ENCODE measurements around the gene MESP2.

GRCh38 chr15:89743594-89743993 is 32.5 kb upstream of the MESP2 start:
- no peak for TF ChIP-seq POLR2A (IDR thresholded peaks at IDR 0.05; ENCODE audit: low read depth, low read length)
- TF ChIP-seq TAF1 (IDR thresholded peaks at IDR 0.05; ENCODE audit: borderline replicate concordance, low read depth, low read length), result no peak
